ENCODE data around the gene IFI27L1.

IFI27L1 gene

DNA sequence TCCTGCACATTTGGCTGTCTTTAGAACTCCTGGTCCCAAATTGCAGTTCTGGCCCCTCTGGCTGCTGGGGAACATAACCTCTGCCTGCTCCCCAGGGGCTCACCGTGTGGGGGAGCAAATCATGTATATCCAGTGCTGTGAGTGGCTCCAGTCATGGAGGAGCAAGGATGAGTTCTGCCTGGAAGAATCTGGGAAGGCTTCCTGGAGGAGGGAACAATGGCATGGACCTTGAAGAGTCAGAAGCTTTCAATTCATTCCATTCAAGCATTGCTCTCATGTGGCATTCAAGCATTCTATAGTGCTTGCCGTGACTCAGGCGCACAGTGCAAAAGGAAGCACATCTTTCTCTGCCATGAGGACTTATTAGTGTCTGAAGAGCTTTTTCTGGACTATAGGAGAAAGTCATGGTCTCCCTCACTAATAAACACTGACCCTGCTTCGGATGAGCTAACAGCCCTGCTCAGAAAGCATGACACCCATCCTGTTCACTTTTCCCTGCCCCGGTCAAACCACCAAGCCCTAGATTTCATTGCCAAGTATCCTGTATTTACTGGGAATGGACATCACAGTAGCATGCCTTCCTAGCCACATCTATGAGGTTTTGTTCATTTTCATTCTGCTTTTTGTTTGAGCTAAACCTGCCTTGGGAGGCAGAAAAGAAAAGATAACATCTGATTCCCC, 32.9 kb downstream of the IFI27L1 start:
- no peak for DNase-seq (ENCODE audit: low read depth)

DNA sequence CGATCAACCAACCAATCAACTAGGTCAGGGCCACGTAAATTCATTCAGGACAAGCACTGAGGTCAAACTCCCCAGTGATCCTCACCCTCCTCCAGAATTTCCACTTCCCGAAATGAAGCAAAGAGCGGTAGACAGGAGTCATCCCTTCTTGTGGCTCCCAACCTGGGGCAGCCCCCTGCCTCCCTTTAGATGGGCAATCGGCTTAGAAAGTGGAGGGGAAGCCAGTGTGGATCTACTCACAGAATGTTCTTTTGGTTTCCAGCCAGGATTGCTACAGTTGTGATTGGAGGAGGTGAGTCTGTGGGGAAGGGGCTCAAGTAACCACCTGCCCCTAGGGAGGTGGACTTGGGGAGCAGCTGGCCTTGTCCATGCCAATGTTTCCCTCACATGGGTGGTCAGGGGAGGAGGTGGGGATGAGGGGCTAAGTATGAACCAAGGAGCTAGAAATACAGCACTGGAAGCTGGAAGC, 33.5 kb downstream of the IFI27L1 start:
- no peak for DNase-seq (ENCODE audit: low read depth)

DNA sequence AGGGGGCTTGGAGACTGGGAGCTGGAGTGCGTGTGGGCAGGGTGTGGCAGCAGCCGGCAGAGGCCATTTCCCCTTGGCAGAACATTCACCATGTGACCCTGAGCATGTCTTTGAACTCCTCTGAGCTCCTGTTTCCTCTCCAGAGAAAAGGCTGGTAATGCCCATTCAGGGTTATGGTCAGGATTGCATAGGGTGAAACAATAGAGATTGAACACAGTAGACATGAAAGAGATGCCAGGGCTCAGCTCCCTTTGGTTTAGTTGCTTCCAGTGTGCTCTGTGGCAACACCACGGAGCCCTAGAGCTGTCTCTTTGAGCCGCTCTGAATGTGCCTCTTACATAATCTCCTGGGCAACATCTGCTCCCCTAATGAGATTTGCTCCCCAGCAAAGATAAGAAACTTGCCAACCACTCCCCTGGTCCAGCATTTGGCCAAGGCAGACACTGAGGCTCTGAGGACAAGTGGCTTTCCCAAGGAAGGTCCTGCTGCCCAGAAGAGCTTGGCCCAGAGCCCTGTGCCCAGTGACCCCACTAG, 34.0 kb downstream of the IFI27L1 start:
- no peak for DNase-seq (ENCODE audit: low read depth)

DNA sequence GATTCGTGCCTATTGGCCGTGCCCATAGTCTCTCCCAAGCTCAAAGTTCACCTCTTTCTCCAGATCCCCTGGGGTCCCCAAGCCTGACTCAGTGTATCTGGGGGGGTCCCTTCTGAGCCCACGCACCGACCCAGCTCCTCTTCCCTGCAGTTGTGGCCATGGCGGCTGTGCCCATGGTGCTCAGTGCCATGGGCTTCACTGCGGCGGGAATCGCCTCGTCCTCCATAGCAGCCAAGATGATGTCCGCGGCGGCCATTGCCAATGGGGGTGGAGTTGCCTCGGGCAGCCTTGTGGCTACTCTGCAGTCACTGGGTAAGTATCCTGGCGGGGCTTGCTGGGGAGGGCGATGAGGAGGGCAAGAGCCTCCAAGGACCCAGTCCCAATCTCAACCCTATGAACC, 34.5 kb downstream of the IFI27L1 start:
- DNase-seq (ENCODE audit: low read depth), result no peak

DNA sequence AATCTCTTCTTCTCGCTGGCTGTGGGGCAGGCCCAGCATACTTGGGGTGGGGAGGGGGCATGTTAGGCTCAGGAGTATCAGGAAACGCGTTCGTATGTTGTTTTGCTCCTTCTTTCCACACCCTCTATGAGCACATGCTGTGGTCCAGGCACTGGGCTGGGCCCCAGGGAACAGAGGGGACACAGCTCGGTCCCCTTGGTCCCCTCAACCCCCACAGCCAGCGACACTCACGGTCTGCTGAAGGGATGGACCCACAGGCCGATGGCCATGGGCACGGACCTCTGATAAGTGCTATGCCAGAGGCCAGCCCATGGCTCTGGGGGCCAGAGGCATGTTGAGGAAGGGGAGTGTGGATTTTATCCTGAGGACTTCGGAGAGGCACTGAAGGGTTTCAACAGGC, 35.6 kb downstream of the IFI27L1 start:
- DNase-seq (ENCODE audit: low read depth), result no peak

DNA sequence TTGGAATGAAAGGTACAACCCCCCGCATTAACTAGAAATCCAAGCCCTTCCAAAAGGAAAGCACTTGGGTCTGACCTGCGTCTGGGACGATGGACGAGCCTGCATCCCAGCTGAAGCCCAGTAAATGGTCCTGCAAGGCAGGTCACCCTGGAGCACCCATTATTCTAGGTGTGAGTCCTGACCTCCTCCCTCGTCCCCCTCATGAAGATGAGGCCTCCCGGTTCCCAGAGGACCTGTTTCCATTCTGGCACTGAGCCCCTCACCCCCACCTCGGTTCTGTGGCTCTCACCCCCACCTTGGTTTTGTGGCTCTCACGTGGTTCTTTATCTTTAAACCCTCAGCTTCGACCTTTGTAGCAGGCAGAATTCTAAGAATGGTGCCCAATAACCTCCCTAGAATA, 36.7 kb downstream of the IFI27L1 start:
- DNase-seq (ENCODE audit: low read depth), result no peak

DNA sequence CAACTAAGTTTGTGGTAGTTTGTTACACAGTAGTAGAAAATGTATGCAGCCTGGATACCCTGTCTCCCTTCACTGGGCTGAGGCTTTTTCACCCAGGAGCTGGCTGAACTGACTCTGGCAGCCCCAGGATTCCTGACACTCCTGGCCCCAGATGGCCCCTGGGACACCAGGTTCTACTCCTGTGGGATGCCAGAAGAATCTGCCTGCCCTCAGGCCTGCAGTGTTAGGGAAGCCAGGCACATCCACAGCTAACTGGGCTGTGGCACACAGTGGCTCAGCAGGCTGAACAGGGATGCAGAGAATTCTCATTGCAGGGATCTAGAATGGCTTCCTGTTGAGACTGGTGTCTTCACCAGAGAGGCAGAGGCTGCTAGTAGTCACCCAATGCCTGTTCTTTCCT, 38.0 kb downstream of the IFI27L1 start:
- no peak for DNase-seq (ENCODE audit: low read depth)

DNA sequence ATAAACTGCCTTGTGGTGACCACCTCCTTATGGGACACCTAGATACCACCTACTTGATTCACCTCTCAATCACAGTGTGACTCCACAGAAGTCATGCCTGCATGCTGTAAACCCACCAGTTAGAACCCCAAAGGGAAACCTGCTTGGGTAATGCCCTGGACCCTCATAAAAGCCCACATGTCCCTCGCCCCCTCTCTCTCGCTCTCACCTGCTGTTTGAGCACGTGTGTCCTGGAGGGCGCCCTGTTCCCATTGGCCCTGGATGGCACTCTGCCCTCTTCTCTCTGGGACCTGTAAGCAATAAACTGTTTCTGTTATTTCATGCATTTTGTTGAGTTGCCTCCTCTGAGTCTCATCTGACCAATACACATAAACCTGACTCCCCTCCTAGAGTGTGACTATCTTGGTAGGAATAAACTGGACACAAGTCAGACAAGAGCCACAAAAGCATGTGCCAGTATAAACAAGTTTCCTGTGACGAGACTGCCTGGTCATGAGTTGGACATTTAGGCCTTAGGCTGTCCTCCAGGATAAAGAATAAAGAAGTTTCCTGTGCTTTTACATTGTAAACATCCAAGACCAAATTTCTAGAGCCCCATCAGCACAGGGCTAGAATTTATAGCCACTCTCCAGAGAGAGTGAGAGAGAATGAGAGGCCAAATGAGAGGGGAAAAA, 39.7 kb downstream of the IFI27L1 start:
- DNase-seq (ENCODE audit: low read depth), result no peak

DNA sequence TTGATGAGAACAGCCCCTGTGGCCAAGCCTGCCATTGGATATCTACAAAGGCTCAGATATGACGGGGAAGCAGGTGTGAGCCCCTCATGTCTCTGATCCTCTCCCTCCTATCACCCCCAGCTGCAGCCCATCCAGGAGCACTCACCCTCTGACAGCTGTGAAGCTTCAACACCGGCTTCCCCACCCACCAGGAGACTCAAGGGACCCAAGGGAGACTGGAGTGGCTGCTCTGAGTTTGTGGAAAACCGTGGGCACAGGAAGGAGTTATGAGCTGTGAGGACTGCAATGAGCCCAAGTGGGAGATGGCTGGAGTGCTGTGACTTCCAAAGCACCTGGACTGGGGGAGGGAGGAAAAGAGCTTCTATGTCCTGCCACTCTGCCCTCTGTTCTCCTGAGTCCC, 40.4 kb downstream of the IFI27L1 start:
- DNase-seq (ENCODE audit: low read depth), result no peak

DNA sequence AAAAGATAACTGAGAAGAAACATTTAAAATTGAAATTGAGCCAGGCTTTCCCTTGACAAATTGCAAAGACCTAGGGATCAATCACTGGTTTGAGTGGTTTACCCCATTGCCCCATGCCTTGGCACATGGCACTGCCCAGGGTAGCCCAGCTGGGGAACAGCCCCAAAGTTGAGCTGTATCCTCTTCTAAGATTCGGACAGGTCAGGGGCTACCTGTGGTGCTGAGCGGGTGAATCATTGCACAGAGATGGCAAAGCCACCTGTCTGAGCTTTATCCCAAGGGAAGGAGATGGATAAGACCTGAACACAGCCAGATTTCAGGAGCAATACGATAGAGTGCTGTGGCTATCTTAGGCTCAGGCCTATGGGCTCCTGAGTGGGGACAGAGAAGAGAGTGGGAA, 41.3 kb downstream of the IFI27L1 start:
- no peak for DNase-seq (ENCODE audit: low read depth)

DNA sequence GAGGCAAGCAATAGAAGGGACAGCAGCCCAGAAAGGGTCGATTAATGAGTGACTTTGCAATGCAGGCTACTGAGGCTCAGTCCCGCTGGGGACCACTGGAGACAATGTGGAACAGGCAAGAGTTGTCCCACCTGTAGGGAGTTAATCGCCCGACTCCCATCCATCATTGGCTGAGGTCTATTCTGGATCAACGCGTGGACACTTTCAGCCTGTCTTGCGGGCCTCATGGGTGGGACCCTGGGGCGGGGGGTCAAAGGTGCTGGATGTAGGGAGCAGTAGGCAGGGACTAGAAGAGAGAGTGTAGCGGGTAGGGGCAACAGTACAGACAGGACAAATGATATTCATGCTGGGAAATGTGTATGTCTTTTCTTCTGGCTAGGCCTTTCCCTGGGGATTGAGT, 42.2 kb downstream of the IFI27L1 start:
- no peak for DNase-seq (ENCODE audit: low read depth)

DNA sequence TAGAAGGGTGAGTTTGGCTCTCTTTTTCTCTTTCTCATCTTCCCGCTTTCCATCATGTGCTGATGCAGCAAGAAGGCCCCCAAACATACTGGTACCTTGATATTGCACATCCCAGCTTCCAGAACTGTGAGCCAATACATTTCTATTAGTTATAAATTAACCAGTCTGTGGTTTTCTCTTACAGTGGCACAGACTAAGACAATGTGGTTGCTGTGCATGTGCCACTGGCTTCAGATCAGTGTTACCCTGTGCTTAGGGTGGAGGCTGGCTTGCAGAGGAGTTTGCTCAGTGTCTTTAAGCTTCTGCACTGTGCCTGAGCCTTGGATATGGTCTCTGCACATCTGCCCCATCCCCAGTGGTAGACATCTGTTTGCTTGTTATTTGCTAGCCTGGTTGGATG, 42.8 kb downstream of the IFI27L1 start:
- DNase-seq (ENCODE audit: low read depth), result no peak

DNA sequence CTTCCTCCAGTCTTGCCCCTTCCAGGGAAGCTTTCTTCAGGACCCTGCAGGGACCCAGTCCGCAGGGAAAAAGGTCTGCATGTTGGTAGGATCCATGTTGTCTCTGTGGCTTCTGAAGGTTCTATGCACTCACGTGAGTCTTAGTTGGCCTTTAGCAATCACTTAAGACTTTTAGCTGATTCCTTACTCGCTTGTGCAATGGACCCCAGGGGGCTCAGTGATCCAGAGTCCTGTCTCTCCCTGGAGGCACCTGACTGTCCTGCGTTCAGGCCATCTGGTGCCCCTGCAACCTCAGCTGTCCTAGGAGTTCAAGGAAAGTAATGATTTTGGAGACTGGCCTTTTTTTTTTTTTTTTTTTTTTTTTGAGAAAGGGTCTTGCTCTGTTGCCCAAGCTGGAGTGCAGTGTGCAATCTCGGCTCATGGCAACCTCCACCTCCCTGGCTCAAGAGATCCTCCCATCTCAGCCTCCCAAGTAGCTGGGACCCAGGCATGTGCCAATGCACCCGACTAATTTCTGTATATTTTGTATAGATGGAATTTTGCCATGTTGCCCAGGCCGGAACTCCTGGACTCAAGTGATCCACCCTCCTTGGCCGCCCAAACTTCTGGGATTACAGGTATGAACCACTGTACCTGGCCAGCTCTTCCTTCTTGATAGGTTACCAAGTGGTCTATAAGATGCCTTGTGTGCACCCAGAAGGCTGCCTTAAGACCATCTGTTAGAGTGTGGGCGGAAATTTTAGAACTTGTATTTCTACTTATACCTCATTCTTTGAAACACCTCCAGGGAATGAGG, 43.7 kb downstream of the IFI27L1 start:
- DNase-seq (ENCODE audit: low read depth), result no peak

DNA sequence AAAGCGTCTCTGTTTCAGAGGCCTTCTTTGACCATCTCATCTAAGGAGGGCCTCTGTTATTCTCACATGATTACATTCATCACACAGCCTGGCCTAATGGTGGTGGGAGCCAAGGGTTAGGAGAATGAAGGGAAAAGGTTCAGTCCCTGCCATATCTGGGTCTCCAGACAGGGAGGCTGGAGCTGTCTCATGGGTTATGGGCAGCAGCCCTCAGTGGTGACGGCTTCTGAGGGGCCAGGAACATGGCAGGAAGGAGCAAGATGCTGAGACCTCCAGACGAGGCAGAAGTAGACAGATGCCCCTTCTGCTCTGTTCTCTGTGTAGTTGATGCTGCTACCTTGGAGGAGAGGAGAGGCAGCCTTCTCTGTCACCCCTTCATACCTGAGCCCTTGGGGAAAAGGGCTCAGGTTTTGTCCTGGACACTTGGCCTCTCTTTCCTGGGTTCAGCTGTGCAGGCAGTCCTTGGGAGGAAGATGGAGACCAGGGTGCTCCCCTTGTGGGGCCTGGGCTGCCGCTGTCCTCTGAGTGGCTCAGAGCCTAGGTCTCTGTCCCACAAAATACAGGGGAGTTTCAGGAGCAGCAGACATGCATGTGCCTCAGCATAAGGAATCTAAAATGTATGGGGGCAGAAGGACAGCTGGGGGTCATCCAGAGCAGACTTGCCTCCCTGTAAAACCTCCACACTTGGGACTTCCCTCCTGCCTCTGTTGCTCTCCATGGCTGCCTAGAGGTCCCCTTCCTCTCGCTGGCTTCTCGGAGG, 44.7 kb downstream of the IFI27L1 start:
- no peak for DNase-seq (ENCODE audit: low read depth)

DNA sequence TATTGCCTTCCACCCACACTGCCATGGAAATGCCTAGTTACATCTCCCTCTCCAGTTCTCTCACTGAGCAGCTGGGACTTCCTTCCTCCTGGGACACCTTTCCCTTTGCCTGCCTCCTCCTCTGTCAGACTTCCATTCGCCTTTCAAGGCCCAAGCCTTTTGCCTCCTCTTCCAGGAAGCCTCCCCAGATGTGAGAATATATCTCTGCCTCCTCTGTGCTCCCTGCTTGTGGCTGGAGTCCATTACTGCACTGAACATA, 45.2 kb downstream of the IFI27L1 start:
- no peak for DNase-seq (ENCODE audit: low read depth)

DNA sequence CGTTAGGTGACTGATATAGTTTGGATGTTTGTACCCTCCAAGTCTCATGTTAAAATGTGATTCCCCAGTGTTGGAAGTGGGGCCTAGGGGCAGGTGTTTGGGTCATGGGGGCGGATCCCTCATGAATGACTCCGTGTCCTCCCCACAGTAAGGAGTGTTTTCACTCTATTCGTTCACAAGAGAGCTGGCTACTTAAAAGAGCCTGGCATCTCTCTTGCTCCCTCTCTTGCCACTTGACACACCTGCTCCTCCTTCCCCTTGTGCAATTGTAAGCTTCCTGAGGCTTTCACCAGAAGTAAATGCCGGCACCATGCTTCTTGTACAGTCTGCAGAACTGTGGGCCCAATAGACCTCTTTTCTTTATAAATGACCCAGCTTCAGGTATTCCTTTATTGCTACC, 45.7 kb downstream of the IFI27L1 start:
- no peak for DNase-seq (ENCODE audit: low read depth)

DNA sequence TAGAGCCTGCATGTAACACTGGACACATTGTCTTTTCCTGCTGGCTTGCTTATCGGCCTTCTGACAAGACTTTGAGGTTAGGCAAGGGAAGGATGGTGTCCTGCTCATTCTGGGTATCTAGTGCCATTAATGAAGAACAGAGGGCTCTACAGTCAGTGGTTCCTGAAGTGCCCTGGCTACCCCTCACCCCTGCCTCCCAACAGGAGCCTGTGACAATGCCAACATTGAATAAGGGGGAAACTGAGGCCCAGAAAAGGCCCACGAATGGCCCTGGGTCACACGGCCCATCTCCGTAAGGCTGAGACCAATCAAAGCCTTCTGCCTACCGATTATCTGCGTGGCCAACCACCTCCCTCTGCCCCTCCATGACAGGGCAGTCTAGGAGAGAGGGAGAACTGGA, 46.2 kb downstream of the IFI27L1 start:
- DNase-seq (ENCODE audit: low read depth), result no peak

DNA sequence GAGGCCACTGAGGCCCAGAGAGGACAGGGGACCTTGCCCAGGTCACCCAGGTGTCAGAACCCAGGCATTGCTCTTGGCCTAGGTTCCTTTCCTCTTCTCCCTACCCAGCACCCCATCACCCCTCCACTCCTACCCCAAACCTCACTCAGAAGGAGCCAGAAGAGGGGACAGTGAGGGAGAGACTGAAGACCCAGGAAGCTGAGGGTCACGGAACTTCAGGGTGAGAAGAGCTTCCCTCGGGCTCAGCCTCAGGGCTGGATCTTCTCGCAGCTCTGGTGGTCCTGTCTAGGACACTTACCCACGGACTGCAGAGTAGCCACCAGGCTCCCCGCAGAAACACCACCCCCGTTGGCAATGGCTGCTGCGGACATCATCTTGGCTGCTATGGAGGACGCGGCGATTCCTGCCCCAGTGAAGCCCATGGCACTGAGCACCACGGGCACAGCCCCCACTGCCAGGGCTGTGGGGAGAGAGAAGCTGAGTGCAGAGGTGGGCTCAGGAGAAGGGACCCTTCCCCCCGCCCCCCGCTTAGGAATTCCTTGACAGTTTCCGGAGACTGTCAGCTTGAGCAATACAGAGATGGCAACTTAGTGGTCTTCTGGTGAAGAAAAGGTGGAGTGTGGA, 47.2 kb downstream of the IFI27L1 start:
- DNase-seq (ENCODE audit: low read depth), result no peak

DNA sequence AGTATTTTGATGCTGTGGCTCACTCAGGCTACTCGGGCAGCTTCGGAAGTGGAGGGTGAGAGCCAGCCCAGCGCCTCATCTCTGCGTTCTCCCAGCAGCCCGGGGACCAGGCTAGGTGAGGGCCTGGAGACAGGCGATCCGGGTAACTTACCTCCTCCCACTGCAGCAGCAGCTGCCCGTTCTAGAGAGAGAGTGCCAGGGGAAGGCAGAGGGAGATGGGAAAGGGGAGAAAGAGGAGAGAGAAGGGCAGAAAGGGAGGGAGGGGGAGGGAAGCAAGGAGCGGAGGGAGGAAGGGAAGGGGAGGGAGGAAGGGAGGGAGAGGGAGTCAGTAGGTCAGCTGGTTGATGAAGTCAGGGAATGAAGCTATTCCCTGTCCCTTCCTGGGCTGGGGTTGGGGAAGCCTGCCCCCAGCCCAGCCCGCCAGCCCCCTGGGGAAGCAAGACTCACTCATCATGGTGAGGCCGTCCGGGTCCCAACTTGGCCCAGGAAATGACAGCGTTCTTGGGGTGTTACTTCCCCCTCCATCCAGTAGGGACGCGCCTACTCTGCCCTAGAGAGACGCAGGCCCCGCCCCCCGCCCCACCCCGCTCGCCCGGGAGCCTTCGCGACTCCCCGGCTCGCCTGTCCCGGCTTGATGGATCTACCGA, 48.1 kb downstream of the IFI27L1 start, which contains the start of gene IFI27L2:
Gene IFI27L2, minus strand, starts transcription at position 494 of the 647 bp plus-strand sequence. Its CDS starts 40 bp downstream, at position 454.
- DNase-seq (ENCODE audit: low read depth), result peak; percentile 37

DNA sequence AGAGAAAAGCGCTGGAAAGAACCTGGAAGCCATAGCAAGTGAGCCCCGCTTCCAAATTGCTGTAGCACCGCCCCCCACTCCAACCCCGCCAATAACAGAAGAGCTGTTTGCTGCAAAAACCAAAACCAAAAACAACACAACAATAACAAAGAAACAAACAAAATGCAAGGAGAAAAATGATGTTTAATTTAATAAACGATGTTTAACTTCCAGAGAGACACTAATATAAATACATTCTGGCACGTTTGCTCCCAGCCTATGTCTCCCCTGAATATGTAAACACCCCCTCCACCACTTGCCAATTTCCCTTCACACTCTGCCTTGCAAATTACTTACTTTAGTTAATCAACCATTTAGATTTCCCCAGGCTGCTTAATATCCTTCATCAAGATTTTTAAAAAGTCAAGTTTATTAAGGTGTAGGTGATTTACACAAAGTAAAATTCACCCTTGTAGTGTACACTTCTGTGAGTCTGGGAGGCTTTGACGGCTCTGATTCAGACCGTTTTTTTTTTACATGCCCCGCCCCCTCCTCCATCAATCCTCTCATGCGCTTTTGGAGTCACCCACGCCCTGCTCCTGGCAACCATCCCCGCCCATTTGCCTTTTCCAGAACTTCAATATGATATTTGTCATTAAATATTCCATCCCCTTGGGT, 48.8 kb downstream of the IFI27L1 start:
- no peak for DNase-seq (ENCODE audit: low read depth)

Measured in stimulated activated CD8-positive, alpha-beta memory T cell treated with anti-CD3 and anti-CD28 coated beads, Interleukin-15, amount 100 ng/mL, for 24 hours (primary cell).